SK-N-SH treated with all-trans-retinoic acid at 6 μM for 48 hours (cell line): ENCODE measurements around the gene IKZF3.

Source experiments
- ARNTL ChIP-seq: fragments of 450-650 bp; formaldehyde crosslinking; IDR thresholded peaks from 2 replicates; pipeline ENCODE4 v1.5.0; 2020; ENCODE audit warnings: low read depth, mild to moderate bottlenecking, moderate library complexity, borderline replicate concordance
- CSDC2 ChIP-seq: fragments of 250-450 bp; sonication (Bioruptor Pico); IDR thresholded peaks from 2 replicates; pipeline ENCODE4 v1.5.0; 2020; ENCODE audit warnings: mild to moderate bottlenecking, moderate library complexity

DNA sequence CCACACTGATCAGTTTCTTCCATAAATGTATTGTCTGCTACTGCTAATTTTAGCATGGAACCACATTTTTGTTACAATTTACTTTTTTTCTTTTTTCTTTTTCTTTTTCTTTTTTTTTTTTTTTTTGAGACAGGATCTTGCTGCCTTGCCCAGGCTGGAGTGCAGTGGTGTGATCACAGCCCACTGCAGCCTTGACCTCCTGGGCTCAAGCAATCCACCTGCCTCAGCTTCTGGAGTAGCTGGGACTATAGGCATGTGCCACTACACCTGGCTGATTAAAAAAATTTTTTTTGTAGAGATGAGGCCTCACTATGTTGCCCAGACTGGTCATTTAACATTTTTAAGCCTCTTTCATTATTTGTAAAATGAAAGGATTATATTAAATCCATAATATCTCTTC lies 23.0 kb upstream of the IKZF3 start:
- TF ChIP-seq CSDC2 (CRISPR knock-in tag) (no peak), ARNTL (CRISPR knock-in tag) (no peak)
